T-helper 1 cell treated with Interleukin-12 subunit alpha and Interleukin-12 subunit beta and Interleukin-4 antibody, amounts not matched to agents 30 ng/mL and 1 ng/mL, for 36 hours (primary cell): ENCODE measurements around the gene ARMC9. TPM values are rescaled to one million over a fixed set of nuclear protein-coding genes. Genes with fewer than 3 reads are reported as not detected.

Source experiments
- intact Hi-C: fragments of 100-400 bp; cut with micrococcal nuclease; formaldehyde crosslinking; loops from one replicate; pipeline ENCODE4 v1.15.1; 2024
- total RNA-seq: library from RNA; stranded (reverse); gene quantifications from 2 replicates; pipeline ENCODE4 v1.2.3, GENCODE V29; 2022

The ARMC9 gene
- total RNA-seq, 1 donor from 2014 or later: 1.4 TPM

GRCh38 chr2:231183851-231184250 is 14.6 kb upstream of the ARMC9 start:
- intact Hi-C loops: no loop called here

DNA sequence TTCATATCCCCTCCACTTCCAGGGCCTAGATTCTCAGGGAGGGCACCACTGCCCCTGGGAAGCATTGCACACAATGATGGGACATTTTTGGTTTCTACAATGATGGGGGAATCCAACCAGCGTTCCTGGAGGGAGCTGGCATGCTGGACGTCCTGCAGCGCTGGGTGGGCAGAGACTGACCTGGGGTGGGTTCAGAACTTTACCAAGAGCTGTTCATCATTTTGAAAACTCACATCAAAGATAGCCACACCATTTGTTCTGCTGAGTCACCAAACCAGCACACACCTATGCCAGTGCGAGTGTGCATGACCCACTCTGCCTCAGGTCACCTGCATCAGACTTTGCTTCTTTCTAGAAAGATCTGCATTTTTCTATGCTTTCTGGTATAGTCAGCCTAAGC is 14.1 kb upstream of the ARMC9 start:
- intact Hi-C loops: no loop called here

DNA sequence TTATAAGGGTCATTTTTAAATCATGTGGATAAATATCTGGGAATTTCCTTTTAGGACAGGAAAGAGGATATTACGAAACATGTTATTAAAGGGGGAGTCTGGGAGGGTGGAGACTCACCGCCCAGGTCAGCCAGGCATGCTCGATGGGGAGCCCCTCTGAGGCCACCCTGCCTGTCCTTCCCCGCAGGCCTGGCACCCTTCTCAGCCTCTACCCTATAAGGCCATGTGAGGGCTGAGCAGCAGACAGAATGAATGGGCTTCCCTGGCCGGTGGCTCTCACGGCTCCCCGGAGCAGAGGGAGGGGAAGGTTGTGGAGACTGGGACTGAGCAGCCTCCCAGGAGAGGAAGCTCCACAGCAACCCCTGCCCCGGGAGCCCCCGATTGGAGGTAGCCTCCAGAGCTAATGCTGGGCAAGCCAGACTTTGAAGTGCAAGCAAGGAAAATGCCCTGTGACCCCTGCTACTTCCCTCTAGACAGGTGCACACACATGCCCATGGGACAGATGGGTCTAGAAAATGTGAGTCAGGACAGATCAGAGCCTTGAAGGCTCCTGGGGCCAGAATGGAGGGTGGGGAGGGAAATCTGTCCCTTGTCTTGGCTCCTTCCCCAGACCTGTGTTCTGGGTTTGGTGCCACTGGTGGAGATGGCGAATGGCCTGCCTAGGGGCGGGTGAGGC is 13.2 kb upstream of the ARMC9 start:
- intact Hi-C loops: no loop called here

- intact Hi-C loops: no loop called here
These were observed 12.5 kb upstream of the ARMC9 start for GRCh38 chr2:231185886-231186285.

GRCh38 chr2:231186325-231186724 is 12.1 kb upstream of the ARMC9 start:
- intact Hi-C loops: no loop called here

DNA sequence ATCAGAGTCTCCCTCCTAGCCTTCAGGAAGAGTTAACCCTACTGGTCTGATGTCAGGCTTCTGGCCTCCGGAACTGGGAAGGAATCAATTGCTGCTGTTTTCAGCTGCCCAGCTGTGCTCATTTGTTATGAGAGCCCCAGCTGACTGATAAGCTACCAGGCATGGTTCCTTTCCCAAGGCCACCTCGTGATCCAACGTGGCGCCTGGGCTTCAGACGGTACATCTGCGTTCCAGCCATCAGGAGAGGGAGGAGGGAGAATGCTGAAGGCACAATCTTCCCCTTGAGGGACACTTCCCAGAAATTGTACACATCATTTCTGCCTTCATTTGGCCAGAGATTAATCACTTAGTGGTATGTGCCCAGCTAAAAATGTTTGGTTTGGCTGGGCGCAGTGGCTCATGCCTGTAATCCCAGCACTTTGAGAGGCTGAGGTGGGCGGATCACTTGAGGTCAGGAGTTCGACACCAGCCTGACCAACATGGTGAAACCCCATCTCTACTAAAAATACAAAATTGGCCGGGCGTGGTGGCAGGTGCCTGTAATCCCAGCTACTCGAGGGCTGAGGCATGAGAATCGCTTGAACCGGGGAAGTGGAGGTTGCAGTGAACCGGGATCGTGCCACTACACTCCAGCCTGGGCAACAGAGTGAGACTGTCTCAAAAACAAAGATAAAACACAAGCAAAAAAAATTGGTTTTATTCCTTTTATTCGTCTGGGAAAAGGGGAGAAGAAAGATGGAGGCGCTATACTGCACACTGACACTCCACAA is 10.5 kb upstream of the ARMC9 start:
- intact Hi-C loops: no loop called here

DNA sequence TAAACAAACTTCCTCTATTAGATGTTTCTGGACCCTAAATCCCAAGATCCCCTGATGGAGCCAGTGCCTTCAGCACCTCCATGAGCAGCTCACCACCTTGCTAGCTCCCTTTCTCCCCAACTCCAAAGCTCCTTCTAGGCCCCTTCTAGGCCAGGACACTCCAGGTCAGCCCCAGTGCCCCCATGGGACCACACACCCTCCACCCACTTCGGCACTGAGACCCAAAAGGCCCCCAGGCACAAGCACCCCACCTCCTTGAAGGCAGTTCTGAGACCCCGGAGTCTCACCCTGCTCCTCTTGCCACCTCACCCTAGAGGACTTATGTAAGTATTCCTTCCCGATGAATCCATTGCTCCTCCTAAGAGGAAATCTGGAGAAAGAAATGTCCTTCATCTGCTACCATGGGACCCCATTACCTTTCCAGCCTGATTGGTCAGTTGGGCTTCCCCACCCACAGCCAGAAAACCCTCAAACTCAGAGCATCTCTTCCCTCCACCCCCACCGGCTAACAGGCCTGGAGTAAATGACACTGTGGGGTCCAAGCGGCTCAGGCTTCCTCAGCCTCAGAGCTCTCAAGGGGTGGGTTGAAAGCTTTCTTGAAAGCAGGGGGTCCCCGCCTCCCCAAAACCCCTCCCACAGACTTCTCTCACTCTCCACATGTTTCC is 9.8 kb upstream of the ARMC9 start:
- intact Hi-C loops: no loop called here

DNA sequence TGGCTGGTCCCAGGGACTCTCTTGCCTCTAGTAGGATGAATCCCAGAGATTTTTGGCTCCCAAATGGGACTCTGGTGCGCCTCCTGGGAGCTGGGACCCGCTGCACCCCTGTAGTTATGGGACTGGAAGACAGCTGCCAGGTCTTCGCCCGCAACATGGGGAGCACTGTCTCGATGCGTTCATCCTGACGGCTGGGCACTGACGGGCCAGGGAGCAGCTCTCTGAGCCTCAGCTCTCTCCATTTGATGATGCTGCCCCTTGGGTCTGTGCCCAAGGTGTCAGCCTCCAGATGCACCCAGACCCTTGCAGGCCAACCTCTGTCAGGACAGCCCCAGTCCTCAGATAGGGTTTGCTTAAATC is 9.3 kb upstream of the ARMC9 start:
- intact Hi-C loops: no loop called here

GRCh38 chr2:231189571-231190495 is 8.6 kb upstream of the ARMC9 start:
- intact Hi-C loops: no loop called here

- intact Hi-C loops: no loop called here
These were observed 7.8 kb upstream of the ARMC9 start for GRCh38 chr2:231190531-231191197.

DNA sequence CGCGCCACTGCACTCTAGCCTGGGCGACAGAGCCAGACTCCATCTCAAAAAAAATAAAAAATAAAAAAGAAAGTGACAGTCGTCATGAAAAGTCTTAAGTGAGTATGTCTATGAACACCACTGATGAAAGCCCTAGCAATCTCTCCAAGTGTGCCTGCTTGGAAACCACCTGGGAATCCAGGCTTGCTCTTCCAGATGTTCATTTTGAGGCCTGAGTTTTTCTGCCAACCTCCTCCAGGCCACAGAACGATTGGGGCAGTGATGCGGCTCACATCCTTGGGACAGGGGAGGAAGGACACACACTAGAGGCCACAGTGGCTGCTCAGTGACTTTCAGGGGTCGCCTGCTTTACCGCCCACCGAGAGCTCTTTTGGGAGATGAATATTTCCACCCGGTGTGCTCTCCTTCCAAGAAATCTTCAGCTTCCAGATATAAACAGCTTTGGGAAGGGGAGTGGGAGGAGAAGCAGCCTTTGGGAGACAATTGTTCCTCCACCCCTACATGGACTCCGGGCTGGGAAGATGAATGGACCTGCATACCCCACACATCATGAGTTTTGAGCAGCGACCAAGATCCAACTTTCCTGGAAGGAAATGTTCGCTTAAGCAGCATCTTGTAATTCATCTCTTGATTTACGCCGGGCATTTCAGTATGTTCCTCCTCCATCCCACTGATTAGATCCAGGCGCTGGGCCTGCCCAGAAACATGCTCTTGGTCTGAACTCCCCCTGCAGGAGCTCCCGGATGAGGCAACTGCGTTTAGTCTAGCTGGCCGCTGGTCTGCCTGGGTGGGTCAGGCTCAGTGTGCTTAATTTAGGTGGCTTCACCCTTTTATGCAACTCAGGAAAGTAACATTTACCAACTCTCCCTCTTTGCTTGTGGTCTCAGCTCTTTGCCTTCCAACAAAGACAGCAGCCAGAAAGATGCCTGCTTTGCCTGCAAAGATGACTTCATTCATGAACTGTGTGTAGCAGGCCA is 6.2 kb upstream of the ARMC9 start:
- intact Hi-C loops: no loop called here

- intact Hi-C loops: no loop called here
These were observed 5.2 kb upstream of the ARMC9 start for GRCh38 chr2:231193216-231193615.

DNA sequence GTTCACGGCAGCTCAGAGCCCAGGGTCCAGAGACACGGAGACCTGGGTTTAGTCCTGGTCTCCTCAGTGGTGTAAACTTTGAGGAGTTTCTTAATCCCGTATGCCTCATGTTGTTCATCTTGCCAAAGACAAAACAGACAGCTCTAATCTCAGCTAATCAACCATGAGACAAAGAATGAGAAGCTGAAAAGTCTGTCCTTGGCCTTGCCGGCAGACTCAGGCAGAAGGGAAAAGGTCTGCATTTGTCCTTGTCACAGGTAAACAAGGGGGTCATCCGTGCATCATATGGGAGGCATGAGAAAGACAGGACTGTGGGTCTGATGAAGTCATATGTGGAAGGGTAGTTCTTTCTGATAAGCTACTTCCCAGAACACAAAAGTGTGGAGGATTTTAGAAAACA is 1.8 kb upstream of the ARMC9 start:
- intact Hi-C loops: loop anchor here (5.0 kb wide), 2 partner anchors 144 to 516 kb away; no protein-coding TSS in a partner anchor

- intact Hi-C loops: loop anchor here (5.0 kb wide), 2 partner anchors 145 to 515 kb away; no protein-coding TSS in a partner anchor
These were observed 1.2 kb upstream of the ARMC9 start for GRCh38 chr2:231197196-231197595.

GRCh38 chr2:231197706-231198290 is 633 bp upstream of the ARMC9 start:
- intact Hi-C loops: loop anchor here (1.0 to 5.0 kb wide), 5 partner anchors 29 to 515 kb away; no protein-coding TSS in a partner anchor

DNA sequence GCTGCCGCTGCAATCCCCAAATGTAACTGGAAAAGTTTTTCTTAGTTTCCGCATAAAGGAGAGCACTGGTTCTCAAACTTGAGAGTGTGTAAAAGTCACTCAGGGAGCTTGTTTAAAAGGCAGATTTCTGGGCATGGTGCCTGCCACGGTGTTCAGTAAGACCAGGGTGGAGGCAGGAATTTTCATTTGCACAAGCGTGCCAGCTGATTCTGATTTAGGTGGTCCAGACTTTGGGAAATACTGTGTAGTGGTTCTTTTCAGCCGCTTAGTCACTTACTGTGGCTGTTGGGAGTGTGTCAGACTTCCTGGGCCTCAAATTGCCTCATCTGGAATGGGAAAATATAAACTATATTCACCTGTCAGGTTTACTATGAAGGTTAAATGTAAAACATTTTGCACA is 788 bp downstream of the ARMC9 start:
- intact Hi-C loops: loop anchor here (2.0 to 5.0 kb wide), 3 partner anchors 28 to 513 kb away; no protein-coding TSS in a partner anchor

GRCh38 chr2:231200805-231201474 is 2.5 kb downstream of the ARMC9 start:
- intact Hi-C loops: no loop called here

DNA sequence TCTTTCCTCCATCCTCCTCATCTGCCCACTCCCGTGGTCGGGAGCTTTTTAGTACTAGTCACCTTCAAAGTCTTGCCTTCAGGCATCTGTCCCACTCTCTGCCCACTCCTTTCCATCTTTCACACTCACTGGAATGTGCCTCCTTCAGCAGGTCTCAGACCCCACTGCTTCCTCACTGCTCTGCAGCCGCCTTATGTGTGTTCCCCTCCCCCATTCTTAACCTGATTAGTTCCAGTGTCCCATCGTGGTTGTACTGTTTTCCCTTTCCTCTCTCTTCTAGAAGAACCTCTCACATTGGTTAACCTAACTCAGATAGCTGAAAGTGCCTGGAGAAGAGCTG is 3.0 kb downstream of the ARMC9 start:
- intact Hi-C loops: no loop called here

GRCh38 chr2:231203087-231203486 is 4.7 kb downstream of the ARMC9 start:
- intact Hi-C loops: no loop called here
